HTR-8/SVneo (cell line): ENCODE results near the gene PAQR3.
"Not testable (repeated sequence)": the region's sequence is repeated elsewhere in the genome, so short reads cannot be mapped to it uniquely, and the experiment has no call there.

Experiments
- DNase-seq: peaks from one replicate; pipeline ENCODE4 v3.0.0; 2011; ENCODE audit warnings: low spot score, mixed read lengths; ENCODE audit not compliant: insufficient read length
- FAIRE-seq: peaks from 2 replicates; lab custom pipeline; 2011; peaks lifted over from hg19 to GRCh38; lab: Jason Lieb, UNC

Gene PAQR3

GRCh38 chr4:78930016-78930629 lies 9.1 kb downstream of the PAQR3 start:
- FAIRE-seq (no peak), DNase-seq (no peak)

DNA sequence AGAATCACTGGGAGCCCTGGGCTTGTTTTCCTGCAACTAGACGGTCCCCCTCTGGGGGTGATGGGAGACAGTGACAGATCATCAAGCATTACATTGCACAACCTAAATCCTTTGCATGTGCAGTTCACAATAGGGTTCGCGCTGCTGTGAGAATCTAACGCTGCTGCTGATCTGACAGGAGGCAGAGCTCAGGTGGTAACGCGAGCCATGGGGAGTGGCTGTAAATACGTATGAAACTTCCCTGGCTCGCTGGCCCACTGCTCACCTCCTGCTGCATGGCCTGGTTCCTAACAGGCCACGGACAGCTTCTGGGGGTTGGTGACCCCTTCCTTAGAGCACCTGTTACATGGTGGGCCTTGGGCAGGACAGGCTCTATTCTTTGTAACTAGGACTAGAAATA lies 10.4 kb downstream of the PAQR3 start:
- no peak for FAIRE-seq
- DNase-seq = no peak

- FAIRE-seq (no peak), DNase-seq (no peak)
These were observed 12.4 kb downstream of the PAQR3 start for GRCh38 chr4:78926826-78927225.

DNA sequence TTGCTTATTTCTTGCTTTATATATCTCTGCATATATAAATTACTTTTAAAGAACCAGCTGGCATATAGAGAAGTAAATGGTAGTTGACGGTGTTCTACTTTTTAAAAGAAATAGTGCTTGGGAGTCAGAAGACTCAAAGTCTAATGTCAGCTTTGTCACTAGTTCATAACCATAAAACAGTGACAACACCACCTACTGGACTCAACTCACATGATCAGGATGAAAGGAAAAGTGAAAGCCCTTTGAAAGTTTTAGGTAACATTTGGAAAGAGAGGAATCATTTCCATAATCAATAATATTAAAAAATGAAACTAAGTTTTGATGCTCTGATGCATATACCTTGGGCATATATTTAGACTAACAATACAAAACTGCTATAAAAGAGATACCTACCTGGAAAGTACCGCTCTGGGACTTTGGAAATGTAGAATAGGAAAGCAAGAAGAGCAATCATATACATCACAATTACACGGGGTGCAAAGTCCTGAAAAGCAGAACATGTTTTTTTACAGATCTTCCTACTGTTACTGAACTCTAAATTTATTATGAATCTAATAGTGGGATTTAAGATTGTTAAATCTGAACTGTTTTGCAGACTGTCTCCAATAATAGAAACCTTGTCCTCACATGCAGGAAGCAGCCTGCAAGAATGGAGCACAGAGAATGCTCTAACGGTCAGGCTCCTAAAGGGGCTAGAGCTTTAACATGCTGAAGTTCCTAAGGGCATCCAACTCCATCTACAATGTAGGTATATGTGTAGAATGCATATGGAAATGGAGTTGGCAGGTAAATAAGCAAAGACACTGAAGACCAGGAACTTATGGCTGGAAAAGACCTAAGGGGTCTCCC lies 15.6 kb downstream of the PAQR3 start:
- FAIRE-seq (no peak), DNase-seq (no peak)

DNA sequence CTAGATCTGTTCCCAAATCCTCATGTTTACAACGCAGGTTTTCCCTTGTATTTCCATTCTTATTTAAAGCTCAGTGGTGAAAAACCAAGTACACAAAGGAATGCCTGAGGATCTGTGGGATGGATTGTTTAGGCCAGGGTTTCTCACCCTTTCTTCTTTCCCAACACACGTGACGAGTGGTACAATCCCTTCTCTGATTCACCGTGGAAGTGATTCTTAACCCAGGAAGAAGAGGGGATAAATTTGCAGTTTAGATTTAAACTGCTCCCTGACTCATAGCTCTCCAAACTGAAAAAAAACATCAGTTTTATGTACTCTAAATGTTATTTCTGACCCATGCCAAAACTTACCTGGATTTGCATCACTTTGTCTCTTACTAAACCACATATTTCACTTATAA lies 17.0 kb downstream of the PAQR3 start:
- FAIRE-seq = no peak
- no peak for DNase-seq

- DNase-seq (no peak), FAIRE-seq (no peak)
These were observed 28.6 kb downstream of the PAQR3 start for GRCh38 chr4:78910612-78911011.

GRCh38 chr4:78908974-78909373 lies 30.3 kb downstream of the PAQR3 start:
- not testable (repeated sequence) for FAIRE-seq, DNase-seq

- no peak for FAIRE-seq
- no peak for DNase-seq
These were observed 31.6 kb downstream of the PAQR3 start for GRCh38 chr4:78907638-78908037.

- no peak for FAIRE-seq
- DNase-seq = no peak
These were observed 35.1 kb downstream of the PAQR3 start for GRCh38 chr4:78904143-78904542.

GRCh38 chr4:78902298-78902697 lies 36.9 kb downstream of the PAQR3 start:
- FAIRE-seq = no peak
- DNase-seq = no peak

GRCh38 chr4:78901882-78902281 lies 37.4 kb downstream of the PAQR3 start:
- DNase-seq = no peak
- no peak for FAIRE-seq

GRCh38 chr4:78899302-78899701 lies 39.9 kb downstream of the PAQR3 start:
- FAIRE-seq = no peak
- no peak for DNase-seq

- no peak for FAIRE-seq
- DNase-seq = no peak
These were observed 49.3 kb downstream of the PAQR3 start for GRCh38 chr4:78889955-78890354.

DNA sequence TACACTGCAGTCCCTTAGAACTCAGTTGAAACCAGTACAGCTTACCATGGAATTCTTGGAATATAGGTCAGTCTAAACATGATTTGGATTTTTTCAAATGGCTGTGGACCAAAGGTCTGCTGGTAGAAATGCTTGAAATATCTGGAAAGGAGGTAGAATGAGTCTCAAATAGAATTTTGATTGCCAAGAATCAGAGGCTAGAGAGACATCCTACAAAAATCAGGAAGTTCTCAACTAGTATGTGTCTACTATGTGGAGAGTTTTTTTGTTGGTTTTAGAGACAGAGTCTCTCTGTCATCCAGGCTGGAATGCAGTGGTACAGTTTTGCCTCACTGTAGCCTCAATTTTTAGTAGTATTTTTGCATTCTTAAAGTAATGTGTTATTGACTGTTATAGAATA lies 53.6 kb downstream of the PAQR3 start:
- DNase-seq = no peak
- no peak for FAIRE-seq

DNA sequence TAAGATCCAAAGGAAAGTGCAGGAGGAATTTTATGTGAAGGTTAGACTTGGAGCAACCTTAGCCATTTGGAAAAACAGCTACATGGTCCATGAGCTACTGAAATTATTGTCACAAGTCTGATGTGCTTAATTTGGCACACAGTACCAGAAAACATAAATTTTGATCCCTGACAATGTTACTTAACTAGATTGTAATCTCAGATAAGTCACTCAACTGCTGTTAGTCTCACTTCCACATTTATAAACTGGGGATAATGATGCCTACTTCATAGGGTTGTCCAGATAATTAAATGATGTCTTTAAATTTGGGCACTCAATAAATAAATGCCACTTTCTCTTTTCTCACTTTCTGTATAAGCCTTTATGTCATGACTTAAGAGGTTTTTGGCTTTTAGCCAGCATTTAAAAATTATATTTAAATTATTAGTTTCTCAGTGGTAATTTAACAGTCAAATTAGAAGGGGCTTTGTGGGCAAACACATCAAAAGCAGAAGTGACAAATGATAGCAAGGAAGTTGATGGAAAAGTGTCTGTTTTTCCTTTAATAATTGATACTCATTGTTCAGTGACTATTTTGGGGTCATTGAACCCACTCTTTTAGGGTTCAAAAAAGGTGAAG lies 58.3 kb downstream of the PAQR3 start:
- DNase-seq (no peak), FAIRE-seq (no peak)

DNA sequence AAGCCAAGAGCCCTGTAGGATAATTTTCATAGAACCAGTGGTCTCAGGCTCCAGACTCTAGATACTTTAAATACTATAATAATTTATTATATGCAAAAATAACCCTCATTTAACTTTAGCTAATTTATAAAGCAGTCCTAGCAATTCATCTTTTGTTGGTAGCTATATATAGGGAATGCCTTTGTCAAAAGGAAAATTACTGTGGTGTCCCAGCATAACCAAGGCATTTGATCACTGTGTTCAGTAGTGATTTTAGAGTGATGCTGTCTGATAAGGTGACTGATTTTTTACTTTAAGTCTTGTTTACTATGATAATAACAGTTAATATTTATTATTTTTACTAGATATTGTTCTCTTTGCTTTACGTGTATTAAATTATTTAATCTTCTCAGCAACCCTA lies 61.2 kb downstream of the PAQR3 start:
- FAIRE-seq (no peak), DNase-seq (no peak)

DNA sequence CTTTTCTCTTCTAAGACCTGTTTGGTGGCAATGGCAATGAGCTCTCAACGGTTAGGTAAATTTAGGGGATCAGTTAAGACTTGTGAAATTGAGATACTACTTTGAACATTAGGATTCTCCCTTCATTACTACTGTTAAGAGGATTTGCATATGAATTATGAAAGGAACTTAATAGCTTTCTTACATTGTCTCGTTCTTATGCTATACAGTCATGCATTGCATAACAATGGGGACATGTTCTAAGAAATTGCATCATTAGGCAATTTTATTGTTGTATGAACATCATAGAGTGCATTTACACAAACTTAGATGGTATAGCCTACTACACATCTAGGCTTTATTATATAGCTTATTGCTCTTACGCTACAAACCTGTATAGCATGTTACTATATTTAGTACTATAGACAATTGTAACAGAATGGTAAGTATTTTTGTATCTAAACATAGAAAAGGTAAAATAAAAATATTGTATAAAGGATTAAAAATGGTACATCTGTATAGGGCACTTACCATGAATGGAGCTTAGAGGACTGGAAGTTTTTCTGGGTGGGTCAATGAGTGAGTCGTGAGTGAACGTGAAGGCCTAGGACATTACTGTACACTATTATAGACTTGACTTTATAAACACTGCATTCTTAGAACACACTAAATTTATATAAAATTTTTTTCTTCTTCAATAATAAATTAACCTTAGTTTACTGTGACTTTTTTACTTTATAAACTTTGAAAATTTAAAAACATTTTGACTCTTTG lies 62.5 kb downstream of the PAQR3 start:
- FAIRE-seq (no peak), DNase-seq (no peak)

DNA sequence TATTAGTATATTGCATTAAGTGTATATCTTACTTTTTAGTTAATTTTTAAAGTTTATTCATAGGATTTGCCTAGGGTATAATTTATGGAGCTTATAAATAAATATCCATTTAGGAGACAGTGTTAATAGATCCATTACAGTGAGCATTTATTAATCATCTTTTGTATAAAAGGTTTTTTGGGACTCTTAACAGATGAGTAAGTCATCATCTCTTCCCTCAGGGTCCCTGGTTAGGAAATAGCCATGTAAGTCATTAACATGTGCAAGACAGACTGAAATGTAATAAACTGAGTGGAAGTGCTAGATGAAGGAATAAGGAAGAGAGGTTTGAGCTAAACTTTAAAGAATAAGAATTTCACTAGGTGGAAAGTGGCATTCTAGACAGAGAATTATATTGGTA lies 69.2 kb downstream of the PAQR3 start:
- FAIRE-seq (no peak), DNase-seq (no peak)

DNA sequence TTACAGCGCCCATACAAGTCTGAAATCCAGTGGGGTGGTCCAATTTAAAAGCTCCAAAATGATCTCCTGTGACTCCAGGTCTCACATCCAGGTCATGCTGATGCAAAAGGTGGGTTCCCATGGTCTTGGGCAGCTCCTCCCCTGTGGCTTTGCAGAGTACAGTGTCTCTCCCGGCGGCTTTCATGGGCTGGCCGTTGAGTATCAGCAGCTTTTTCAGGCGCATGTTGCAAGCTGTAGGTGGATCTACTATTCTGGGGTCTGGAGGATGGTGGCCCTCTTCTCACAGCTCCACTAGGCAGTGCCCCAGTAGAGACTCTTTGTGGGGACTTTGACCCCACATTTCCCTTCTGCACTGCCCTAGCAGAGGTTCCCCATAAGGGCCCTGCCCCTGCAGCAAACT lies 70.5 kb downstream of the PAQR3 start:
- not testable (repeated sequence) for FAIRE-seq, DNase-seq

DNA sequence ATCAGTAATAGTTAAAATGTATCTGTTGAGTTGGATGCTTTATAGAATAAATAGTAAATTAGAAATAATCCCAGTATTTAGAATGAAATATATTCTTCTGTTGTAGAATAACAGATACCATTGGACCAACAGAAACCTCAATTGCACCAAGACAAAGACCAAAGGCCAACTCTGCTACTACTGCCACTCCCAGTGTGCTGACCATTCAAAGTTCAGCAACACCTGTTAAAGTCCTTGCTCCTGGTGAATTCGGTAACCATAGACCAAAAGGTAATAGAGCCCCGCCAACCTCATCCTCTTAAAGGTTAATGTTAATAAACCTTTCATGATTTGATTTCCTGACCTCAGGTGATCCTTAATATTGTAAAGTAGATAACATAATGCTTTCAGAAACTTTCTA lies 73.8 kb downstream of the PAQR3 start:
- FAIRE-seq (no peak), DNase-seq (no peak)
